Epithelial cell of prostate (primary cell): Measurements from ENCODE around the gene RNF41.
A peak's percentile ranks its signal among the peaks of the same experiment; 100 is the strongest.
"Not testable (repeated sequence)": the region's sequence is repeated elsewhere in the genome, so short reads cannot be mapped to it uniquely, and the experiment has no call there.

Experiments used
- DNase-seq: peaks from one replicate; pipeline ENCODE4 v3.0.0-alpha.2; 2011; ENCODE audit warnings: low read depth, low spot score
- H3K27ac ChIP-seq: fragments of 450-650 bp; 2 replicates; pipeline ENCODE4 v1.5.1; 2017; ENCODE audit warnings: mild to moderate bottlenecking

Gene RNF41

DNA sequence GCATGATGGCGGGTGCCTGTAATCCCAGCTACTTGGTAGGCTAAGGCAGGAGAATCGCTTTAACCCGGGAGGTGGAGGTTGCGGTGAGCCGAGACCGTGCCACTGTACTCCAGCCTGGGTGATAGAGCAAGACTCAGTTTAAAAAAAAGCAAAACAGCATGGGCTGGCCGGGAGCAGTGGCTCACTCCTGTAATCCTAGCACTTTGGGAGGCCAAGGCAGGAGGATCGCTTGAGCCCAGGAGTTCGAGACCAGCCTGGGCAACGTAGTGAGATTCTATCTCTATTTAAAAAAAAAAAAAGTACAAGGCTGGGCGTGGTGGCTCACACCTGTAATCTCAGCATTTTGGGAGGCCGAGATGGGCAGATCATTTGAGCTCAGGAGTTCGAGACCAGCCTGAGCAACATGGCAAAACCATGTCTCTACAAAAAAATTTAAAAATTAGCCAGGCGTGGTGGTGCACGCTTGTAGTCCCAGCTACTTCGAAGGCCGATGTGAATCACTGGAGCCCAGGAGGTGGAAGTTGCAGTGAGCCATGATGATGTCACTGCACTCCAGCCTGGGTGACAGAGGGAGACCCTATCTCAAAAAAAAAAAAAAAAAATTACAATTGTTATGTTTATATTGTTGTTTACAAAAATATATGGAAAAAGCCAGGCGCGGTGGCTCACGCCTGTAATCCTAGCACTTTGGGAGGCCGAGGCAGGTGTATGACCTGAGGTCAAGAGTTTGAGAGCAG, 65.1 kb downstream of the RNF41 start:
- H3K27ac ChIP-seq = peak overlapping the region; percentile 94

DNA sequence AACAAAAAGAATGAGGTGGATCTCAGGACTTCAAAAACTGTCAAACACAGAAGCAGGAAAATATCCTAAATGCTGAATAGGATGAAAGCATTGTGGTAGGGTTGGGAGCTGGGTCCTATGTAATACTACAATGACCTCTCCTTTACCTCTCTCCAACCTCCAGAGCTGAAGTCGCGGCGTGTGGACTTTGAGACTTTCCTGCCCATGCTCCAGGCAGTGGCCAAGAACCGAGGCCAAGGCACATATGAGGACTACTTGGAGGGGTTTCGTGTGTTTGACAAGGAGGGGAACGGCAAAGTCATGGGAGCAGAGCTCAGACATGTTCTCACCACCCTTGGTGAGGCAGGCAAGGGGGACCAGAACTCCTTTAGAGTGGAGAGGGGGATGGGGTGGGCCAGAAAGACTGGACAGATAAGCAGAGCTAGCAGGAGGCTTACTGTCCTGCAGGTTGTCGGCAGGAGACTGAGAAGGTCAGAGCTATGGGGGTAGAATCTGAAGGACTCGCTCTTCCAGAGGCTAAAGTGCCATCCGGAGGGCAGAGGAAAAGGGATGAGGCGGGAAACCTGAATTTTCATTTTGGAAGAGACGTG, 66.4 kb downstream of the RNF41 start:
- no peak for DNase-seq
- no peak overlapping the region for H3K27ac ChIP-seq

More for the DNA sequence above, 65.1 kb downstream of the RNF41 start:
- not testable (repeated sequence) for DNase-seq

DNA sequence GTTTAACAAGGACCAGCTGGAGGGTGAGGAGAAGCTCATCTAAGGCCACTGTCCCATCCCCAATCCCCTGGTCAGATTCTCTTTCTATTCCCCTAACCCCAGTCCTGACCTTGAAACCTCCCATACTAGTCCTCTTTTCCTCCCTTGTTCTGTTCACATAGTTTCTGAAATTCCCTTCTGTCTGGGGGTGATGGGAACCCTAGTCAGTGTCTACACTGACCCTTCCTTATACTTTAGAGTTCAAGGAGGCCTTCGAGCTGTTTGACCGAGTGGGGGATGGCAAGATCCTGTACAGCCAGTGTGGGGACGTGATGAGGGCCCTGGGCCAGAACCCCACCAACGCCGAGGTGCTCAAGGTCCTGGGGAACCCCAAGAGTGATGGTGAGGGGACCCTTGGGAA, 66.9 kb downstream of the RNF41 start:
- H3K27ac ChIP-seq = no peak overlapping the region
- DNase-seq = no peak

DNA sequence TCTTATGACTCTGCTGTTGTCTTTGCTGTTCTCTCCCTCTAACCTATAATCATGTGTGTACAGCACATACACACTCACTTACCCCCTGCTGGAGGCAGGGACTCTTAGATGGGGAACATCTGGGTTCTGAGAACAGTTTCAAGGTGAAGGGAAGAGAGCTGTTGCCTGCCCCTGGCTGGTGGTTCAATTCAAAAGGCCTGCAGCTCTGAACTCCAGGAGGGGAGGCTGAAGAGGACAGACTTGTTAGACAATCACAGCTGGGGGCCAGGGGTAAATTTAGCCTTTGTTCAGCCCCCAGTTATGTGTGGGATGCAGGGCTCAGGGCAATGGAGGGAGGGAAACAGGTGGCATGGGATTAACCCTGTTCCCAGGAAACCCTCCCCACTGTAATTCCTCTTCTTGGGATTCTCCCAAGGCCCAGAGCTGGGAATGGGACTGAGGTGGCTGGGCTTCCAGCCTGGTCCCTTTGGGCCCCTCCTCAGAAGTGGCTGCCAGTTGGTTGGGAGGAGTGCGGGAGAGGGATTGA, 67.4 kb downstream of the RNF41 start:
- H3K27ac ChIP-seq = no peak overlapping the region
- DNase-seq = no peak

DNA sequence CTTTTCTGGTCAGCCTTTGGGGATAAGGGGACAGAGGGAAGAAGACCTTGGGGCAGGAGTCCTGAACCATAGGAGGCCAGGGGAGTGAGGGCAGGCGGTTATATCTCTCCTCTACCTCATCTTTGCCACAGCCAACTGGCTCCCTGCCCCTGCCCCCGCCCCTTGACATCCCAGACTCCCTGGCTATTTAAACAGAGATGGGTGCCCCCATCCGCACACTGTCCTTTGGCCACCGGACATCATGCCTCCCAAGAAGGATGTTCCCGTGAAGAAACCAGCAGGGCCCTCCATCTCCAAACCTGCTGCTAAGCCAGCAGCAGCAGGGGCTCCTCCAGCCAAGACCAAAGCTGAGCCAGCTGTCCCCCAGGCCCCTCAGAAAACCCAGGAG, 68.0 kb downstream of the RNF41 start:
- H3K27ac ChIP-seq = no peak overlapping the region
- DNase-seq = no peak

DNA sequence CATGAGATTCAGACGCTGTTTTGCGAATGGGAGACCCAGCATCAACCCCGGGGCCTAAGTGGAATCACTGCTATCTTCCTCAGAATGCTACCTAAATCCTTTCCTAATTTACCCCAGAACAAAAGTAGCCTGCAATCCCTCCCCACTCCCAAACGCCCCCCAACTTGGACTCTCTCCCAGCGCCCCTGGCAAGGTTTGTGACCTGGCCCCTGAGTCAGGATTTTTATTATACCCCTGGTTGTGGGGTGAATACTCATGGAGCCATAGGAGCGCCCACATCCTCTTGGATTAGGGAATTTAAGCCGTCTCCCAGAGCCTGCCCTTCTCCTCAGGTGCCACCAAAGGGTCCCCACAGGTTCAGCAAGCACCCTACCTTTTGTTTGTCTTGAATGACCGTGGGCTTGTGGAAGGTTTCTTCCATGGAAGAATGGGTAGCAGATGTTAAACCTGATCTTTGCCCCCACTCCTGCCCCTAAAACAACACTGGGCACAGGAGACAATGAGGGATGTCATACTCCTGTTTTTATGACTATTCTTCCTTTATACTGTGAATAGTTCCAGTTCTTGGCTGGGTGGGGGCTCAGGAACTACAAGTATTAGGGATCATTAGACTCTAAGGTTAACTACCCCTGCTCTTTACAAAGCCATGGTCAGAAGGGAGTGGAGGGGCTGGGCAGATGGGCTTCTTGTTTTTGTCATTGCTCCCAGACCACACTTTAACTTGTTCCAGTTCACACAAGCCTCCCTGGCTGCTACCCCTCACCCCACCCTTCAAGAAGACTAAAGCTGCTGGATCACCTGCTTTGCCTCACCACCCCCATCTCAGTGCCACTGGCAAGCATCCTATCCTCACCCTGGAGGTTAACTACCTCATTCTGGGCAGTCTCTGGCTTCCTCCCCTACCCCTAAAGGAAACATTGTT, 68.7 kb downstream of the RNF41 start:
- DNase-seq = no peak
- peak overlapping the region; percentile 86 for H3K27ac ChIP-seq
